Ishikawa (cell line): ENCODE data around the gene PSTPIP1.

Experiments
- CEBPB ChIP-seq: IDR thresholded peaks from 2 replicates; pipeline ENCODE4 v1.6.1; 2012
- CREB1 ChIP-seq: IDR thresholded peaks from 2 replicates; pipeline ENCODE4 v1.6.1; 2012; ENCODE audit warnings: low read depth
- EGR1 ChIP-seq: IDR thresholded peaks from 2 replicates; pipeline ENCODE4 v1.6.1; 2012
- EP300 ChIP-seq: IDR thresholded peaks from 2 replicates; pipeline ENCODE4 v1.6.1; 2012; ENCODE audit warnings: borderline replicate concordance
- FOXM1 ChIP-seq: IDR thresholded peaks from 2 replicates; pipeline ENCODE4 v1.6.1; 2012; ENCODE audit warnings: low read depth, borderline replicate concordance
- MAX ChIP-seq: IDR thresholded peaks from 2 replicates; pipeline ENCODE4 v1.6.1; 2012
- NFIC ChIP-seq: IDR thresholded peaks from 2 replicates; pipeline ENCODE4 v1.6.1; 2012
- RAD21 ChIP-seq: IDR thresholded peaks from 2 replicates; pipeline ENCODE4 v1.6.1; 2012; ENCODE audit warnings: low read depth
- REST ChIP-seq: IDR thresholded peaks from 2 replicates; pipeline ENCODE4 v1.6.1; 2012; ENCODE audit warnings: low read depth, mild to moderate bottlenecking
- TAF1 ChIP-seq: IDR thresholded peaks from 2 replicates; pipeline ENCODE4 v1.6.1; 2012; ENCODE audit warnings: low read depth, mild to moderate bottlenecking
- TCF12 ChIP-seq: IDR thresholded peaks from 2 replicates; pipeline ENCODE4 v1.6.1; 2012; ENCODE audit warnings: low read depth
- TEAD4 ChIP-seq: IDR thresholded peaks from 2 replicates; pipeline ENCODE4 v1.6.1; 2012
- USF1 ChIP-seq: IDR thresholded peaks from 2 replicates; pipeline ENCODE4 v1.6.1; 2012
- YY1 ChIP-seq: IDR thresholded peaks from 2 replicates; pipeline ENCODE4 v1.6.1; 2012; ENCODE audit warnings: low read depth
- ZBTB7A ChIP-seq: IDR thresholded peaks from 2 replicates; pipeline ENCODE4 v1.6.1; 2012; ENCODE audit warnings: low read depth

The PSTPIP1 gene

GRCh38 chr15:76996526-76997401 is 1.8 kb downstream of the PSTPIP1 start:
- TF ChIP-seq NFIC, result no peak
- no peak for TF ChIP-seq REST
- no peak for TF ChIP-seq TAF1
- no peak for TF ChIP-seq CREB1
- no peak for TF ChIP-seq TCF12
- no peak for TF ChIP-seq RAD21
- no peak for TF ChIP-seq EP300
- no peak for TF ChIP-seq ZBTB7A
- no peak for TF ChIP-seq FOXM1
- no peak for TF ChIP-seq USF1

- TF ChIP-seq RAD21 (no peak), CEBPB (no peak)
Observed at GRCh38 chr15:76998663-76999285, 3.8 kb downstream of the PSTPIP1 start.

- TF ChIP-seq TCF12 (no peak), FOXM1 (no peak), EGR1 (no peak), CEBPB (no peak), EP300 (no peak), MAX (no peak), RAD21 (no peak), TEAD4 (no peak), TAF1 (no peak)
Observed at GRCh38 chr15:76999996-77000395, 5.1 kb downstream of the PSTPIP1 start.

GRCh38 chr15:77001351-77001750 is 6.4 kb downstream of the PSTPIP1 start:
- TF ChIP-seq MAX, result no peak

GRCh38 chr15:77001966-77002365 is 7.0 kb downstream of the PSTPIP1 start:
- TF ChIP-seq REST, result no peak

- TF ChIP-seq TEAD4, result no peak
- no peak for TF ChIP-seq RAD21
- no peak for TF ChIP-seq CREB1
- TF ChIP-seq FOXM1, result no peak
- no peak for TF ChIP-seq YY1
- no peak for TF ChIP-seq CEBPB
- TF ChIP-seq TCF12, result no peak
Observed at GRCh38 chr15:77002436-77002835, 7.5 kb downstream of the PSTPIP1 start.
